Measurements from ENCODE around the gene DNAI2. TPM values are rescaled to one million over a fixed set of nuclear protein-coding genes. Genes with fewer than 3 reads are reported as not detected.

Gene DNAI2
- total RNA-seq, 1 donor from 2014 or later = not detected

- peaks cover 2% of the 10 kb centered on the region for H3K9me3 Mint-ChIP-seq (ENCODE audit: unreplicated experiment)
- H3K27me3 Mint-ChIP-seq (ENCODE audit: low read depth, unreplicated experiment) = peaks cover 61% of the 10 kb centered on the region
- H3K79me2 ChIP-seq (ENCODE audit: insufficient read depth, low read length) = no peaks in the 10 kb centered on the region
- no peak overlapping the region for H3K9ac ChIP-seq (ENCODE audit: low read length)
- no peak overlapping the region for H3K4me2 ChIP-seq (ENCODE audit: low read length)
- H3K9me3 ChIP-seq (ENCODE audit: insufficient read depth, low read depth, low read length) = no peaks in the 10 kb centered on the region
- TF ChIP-seq CTCF (IDR thresholded peaks at IDR 0.05; ENCODE audit: insufficient read depth, low read depth, low read length) = no peak
- no peak for TF ChIP-seq EZH2 (IDR thresholded peaks at IDR 0.05; ENCODE audit: insufficient read depth, low read length)
- H3K27ac ChIP-seq (ENCODE audit: low read depth, low read length) = no peak overlapping the region
- H3K4me1 ChIP-seq (ENCODE audit: insufficient read depth, low read length) = no peaks in the 10 kb centered on the region
- no peak overlapping the region for H3K4me3 Mint-ChIP-seq (ENCODE audit: unreplicated experiment)
- H3K36me3 Mint-ChIP-seq (ENCODE audit: low read depth, unreplicated experiment) = peaks cover 1% of the 10 kb centered on the region
- no peak overlapping the region for H2AFZ ChIP-seq (ENCODE audit: low read depth, low read length)
- H3K4me1 Mint-ChIP-seq (ENCODE audit: low read depth, unreplicated experiment) = no peaks in the 10 kb centered on the region
- FAIRE-seq (no peak), DNase-seq (ENCODE audit: low read depth) (no peak)
- H3K27me3 ChIP-seq (ENCODE audit: insufficient read depth, low read length) = peaks cover 16% of the 10 kb centered on the region
- H3K36me3 ChIP-seq (ENCODE audit: insufficient read depth, low read length) = no peaks in the 10 kb centered on the region
- H4K20me1 ChIP-seq (ENCODE audit: insufficient read depth, low read length) = no peaks in the 10 kb centered on the region
- H3K27ac Mint-ChIP-seq (ENCODE audit: unreplicated experiment) = no peak overlapping the region
- H3K4me3 ChIP-seq (ENCODE audit: insufficient read depth, low read depth, low read length) = no peak overlapping the region
These were observed 88.0 kb downstream of the DNAI2 start for GRCh38 chr17:74362069-74362405.

- no peak overlapping the region for H3K27ac Mint-ChIP-seq (ENCODE audit: unreplicated experiment)
- H3K4me3 Mint-ChIP-seq (ENCODE audit: unreplicated experiment) = no peak overlapping the region
- no peak for TF ChIP-seq CTCF (IDR thresholded peaks at IDR 0.05; ENCODE audit: insufficient read depth, low read depth, low read length)
- no peak for TF ChIP-seq EZH2 (IDR thresholded peaks at IDR 0.05; ENCODE audit: insufficient read depth, low read length)
- Histone ChIP-seq H3K4me1 (ENCODE audit: insufficient read depth, low read length) (no peaks in the 10 kb centered on the region), H3K36me3 (ENCODE audit: insufficient read depth, low read length) (no peaks in the 10 kb centered on the region), H3K9ac (ENCODE audit: low read length) (no peak overlapping the region), H3K27me3 (ENCODE audit: insufficient read depth, low read length) (peaks cover 14% of the 10 kb centered on the region), H3K27ac (ENCODE audit: low read depth, low read length) (no peak overlapping the region), H3K79me2 (ENCODE audit: insufficient read depth, low read length) (no peaks in the 10 kb centered on the region), H3K4me3 (ENCODE audit: insufficient read depth, low read depth, low read length) (no peak overlapping the region), H3K9me3 (ENCODE audit: insufficient read depth, low read depth, low read length) (no peaks in the 10 kb centered on the region), H4K20me1 (ENCODE audit: insufficient read depth, low read length) (no peaks in the 10 kb centered on the region), H3K4me2 (ENCODE audit: low read length) (no peak overlapping the region), H2AFZ (ENCODE audit: low read depth, low read length) (no peak overlapping the region)
- FAIRE-seq (no peak), DNase-seq (ENCODE audit: low read depth) (no peak)
- H3K27me3 Mint-ChIP-seq (ENCODE audit: low read depth, unreplicated experiment) = peaks cover 62% of the 10 kb centered on the region
- H3K9me3 Mint-ChIP-seq (ENCODE audit: unreplicated experiment) = no peaks in the 10 kb centered on the region
- no peaks in the 10 kb centered on the region for H3K36me3 Mint-ChIP-seq (ENCODE audit: low read depth, unreplicated experiment)
- no peaks in the 10 kb centered on the region for H3K4me1 Mint-ChIP-seq (ENCODE audit: low read depth, unreplicated experiment)
These were observed 88.9 kb downstream of the DNAI2 start for GRCh38 chr17:74362810-74363498.

Other genes with a start within 250 kb of the DNAI2 start
- gene RPL38, start 70.6 kb upstream of the DNAI2 start, total RNA-seq = 832 and 919 TPM in 2 replicates
- gene TTYH2, start 60.7 kb upstream of the DNAI2 start, total RNA-seq = 8.0 and 9.8 TPM in 2 replicates
- not detected in 2 replicates for gene KIF19, start 52.0 kb downstream of the DNAI2 start, total RNA-seq
- not detected in 2 replicates for gene BTBD17, start 87.6 kb downstream of the DNAI2 start, total RNA-seq
- not detected in 2 replicates for gene GPR142, start 93.3 kb downstream of the DNAI2 start, total RNA-seq
- 65.3 and 70.4 TPM in 2 replicates for gene GPRC5C, start 157.9 kb downstream of the DNAI2 start, total RNA-seq
- gene CD300A, start 192.4 kb downstream of the DNAI2 start, total RNA-seq = not detected in 2 replicates

All from astrocyte (in vitro differentiated cells and primary cell).